Measurements from ENCODE around the gene PIP5K1B. TPM values are rescaled to one million over a fixed set of nuclear protein-coding genes. Genes with fewer than 3 reads are reported as not detected.

The PIP5K1B gene
- total RNA-seq, 1 experiment from 2014 or later: 9.0 TPM

GRCh38 chr9:68860419-68860818 is 155.4 kb downstream of the PIP5K1B start:
- TF ChIP-seq, protein P1, sequence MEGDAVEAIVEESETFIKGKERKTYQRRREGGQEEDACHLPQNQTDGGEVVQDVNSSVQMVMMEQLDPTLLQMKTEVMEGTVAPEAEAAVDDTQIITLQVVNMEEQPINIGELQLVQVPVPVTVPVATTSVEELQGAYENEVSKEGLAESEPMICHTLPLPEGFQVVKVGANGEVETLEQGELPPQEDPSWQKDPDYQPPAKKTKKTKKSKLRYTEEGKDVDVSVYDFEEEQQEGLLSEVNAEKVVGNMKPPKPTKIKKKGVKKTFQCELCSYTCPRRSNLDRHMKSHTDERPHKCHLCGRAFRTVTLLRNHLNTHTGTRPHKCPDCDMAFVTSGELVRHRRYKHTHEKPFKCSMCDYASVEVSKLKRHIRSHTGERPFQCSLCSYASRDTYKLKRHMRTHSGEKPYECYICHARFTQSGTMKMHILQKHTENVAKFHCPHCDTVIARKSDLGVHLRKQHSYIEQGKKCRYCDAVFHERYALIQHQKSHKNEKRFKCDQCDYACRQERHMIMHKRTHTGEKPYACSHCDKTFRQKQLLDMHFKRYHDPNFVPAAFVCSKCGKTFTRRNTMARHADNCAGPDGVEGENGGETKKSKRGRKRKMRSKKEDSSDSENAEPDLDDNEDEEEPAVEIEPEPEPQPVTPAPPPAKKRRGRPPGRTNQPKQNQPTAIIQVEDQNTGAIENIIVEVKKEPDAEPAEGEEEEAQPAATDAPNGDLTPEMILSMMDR (IDR thresholded peaks at IDR 0.05; ENCODE audit: unreplicated experiment): no peak
- H3K4me1 Mint-ChIP-seq (ENCODE audit: low read depth, unreplicated experiment): no peaks in the 10 kb centered on the region
- H3K9me3 Mint-ChIP-seq (ENCODE audit: low read depth, unreplicated experiment): no peaks in the 10 kb centered on the region
- H3K27ac Mint-ChIP-seq (ENCODE audit: unreplicated experiment): no peak overlapping the region
- H3K36me3 Mint-ChIP-seq (ENCODE audit: insufficient read depth, unreplicated experiment): no peaks in the 10 kb centered on the region
- peaks cover 19% of the 10 kb centered on the region for H3K27me3 Mint-ChIP-seq (ENCODE audit: unreplicated experiment)
- no peak overlapping the region for H3K4me3 Mint-ChIP-seq (ENCODE audit: low read depth, unreplicated experiment)
- DNase-seq: no peak
- no TSS peak for BruUV-seq (replicated peaks)
- intact Hi-C loops (cut with micrococcal nuclease; ENCODE audit: unreplicated experiment): no loop called here
- CTCF ChIA-PET: no interaction called here

- no TSS peak for BruUV-seq (replicated peaks)
Observed at GRCh38 chr9:68861436-68861835, 156.4 kb downstream of the PIP5K1B start.

GRCh38 chr9:68867066-68867465 is 162.0 kb downstream of the PIP5K1B start:
- Mint-ChIP-seq H3K27me3 (ENCODE audit: unreplicated experiment) (no peaks in the 10 kb centered on the region), H3K36me3 (ENCODE audit: insufficient read depth, unreplicated experiment) (no peaks in the 10 kb centered on the region), H3K27ac (ENCODE audit: unreplicated experiment) (no peak overlapping the region), H3K4me1 (ENCODE audit: low read depth, unreplicated experiment) (no peaks in the 10 kb centered on the region), H3K9me3 (ENCODE audit: low read depth, unreplicated experiment) (no peaks in the 10 kb centered on the region), H3K4me3 (ENCODE audit: low read depth, unreplicated experiment) (no peak overlapping the region)
- CTCF ChIA-PET: no interaction called here
- intact Hi-C loops (cut with micrococcal nuclease; ENCODE audit: unreplicated experiment): no loop called here
- DNase-seq: no peak
- TF ChIP-seq, protein P1 (IDR thresholded peaks at IDR 0.05; ENCODE audit: unreplicated experiment): no peak
- BruUV-seq (replicated peaks): no TSS peak

More at GRCh38 chr9:68861436-68861835, 156.4 kb downstream of the PIP5K1B start:
- Mint-ChIP-seq H3K27ac (ENCODE audit: unreplicated experiment) (no peak overlapping the region), H3K36me3 (ENCODE audit: insufficient read depth, unreplicated experiment) (no peaks in the 10 kb centered on the region), H3K9me3 (ENCODE audit: low read depth, unreplicated experiment) (no peaks in the 10 kb centered on the region), H3K4me1 (ENCODE audit: low read depth, unreplicated experiment) (no peaks in the 10 kb centered on the region), H3K4me3 (ENCODE audit: low read depth, unreplicated experiment) (no peak overlapping the region), H3K27me3 (ENCODE audit: unreplicated experiment) (peaks cover 9% of the 10 kb centered on the region)
- TF ChIP-seq, protein P1 (IDR thresholded peaks at IDR 0.05; ENCODE audit: unreplicated experiment): no peak
- CTCF ChIA-PET: no interaction called here
- no peak for DNase-seq
- intact Hi-C loops (cut with micrococcal nuclease; ENCODE audit: unreplicated experiment): no loop called here

DNA sequence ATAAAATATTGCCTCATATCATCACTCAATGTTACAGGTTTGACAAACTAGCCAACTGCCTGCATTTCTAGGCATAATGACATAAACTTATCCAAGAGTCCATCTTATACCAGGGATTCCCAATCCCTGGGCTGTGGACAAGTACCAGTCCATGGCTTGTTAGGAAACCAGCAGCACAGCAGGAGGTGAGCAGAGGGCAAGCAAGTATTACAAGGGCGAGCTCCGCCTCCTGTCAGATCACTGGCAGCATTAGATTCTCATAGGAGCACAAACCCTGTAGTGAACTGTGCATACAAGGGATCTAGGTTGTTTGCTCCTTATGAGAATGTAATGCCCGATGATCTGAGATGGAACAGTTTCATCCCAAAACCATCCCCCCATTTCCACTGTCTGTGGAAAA is 164.0 kb downstream of the PIP5K1B start:
- DNase-seq: no peak
- no peak overlapping the region for H3K4me3 Mint-ChIP-seq (ENCODE audit: low read depth, unreplicated experiment)
- H3K27me3 Mint-ChIP-seq (ENCODE audit: unreplicated experiment): no peaks in the 10 kb centered on the region
- TF ChIP-seq, protein P1 (IDR thresholded peaks at IDR 0.05; ENCODE audit: unreplicated experiment): no peak
- CTCF ChIA-PET: no interaction called here
- H3K36me3 Mint-ChIP-seq (ENCODE audit: insufficient read depth, unreplicated experiment): no peaks in the 10 kb centered on the region
- no peak overlapping the region for H3K27ac Mint-ChIP-seq (ENCODE audit: unreplicated experiment)
- no peaks in the 10 kb centered on the region for H3K9me3 Mint-ChIP-seq (ENCODE audit: low read depth, unreplicated experiment)
- BruUV-seq (replicated peaks): no TSS peak
- no peaks in the 10 kb centered on the region for H3K4me1 Mint-ChIP-seq (ENCODE audit: low read depth, unreplicated experiment)
- intact Hi-C loops (cut with micrococcal nuclease; ENCODE audit: unreplicated experiment): no loop called here

Measured in Calu3 (cell line).